Middle frontal gyrus (tissue), 1 donor: ENCODE data around the gene ZNF385D.

Experiments used
- DNase-seq: peaks from one replicate; pipeline ENCODE4 v3.0.0-alpha.2; 2015; ENCODE audit warnings: low spot score; ENCODE audit errors: extremely low spot score

The ZNF385D gene

GRCh38 chr3:21613372-21614070 is 137.5 kb downstream of the ZNF385D start:
- DNase-seq: no peak

DNA sequence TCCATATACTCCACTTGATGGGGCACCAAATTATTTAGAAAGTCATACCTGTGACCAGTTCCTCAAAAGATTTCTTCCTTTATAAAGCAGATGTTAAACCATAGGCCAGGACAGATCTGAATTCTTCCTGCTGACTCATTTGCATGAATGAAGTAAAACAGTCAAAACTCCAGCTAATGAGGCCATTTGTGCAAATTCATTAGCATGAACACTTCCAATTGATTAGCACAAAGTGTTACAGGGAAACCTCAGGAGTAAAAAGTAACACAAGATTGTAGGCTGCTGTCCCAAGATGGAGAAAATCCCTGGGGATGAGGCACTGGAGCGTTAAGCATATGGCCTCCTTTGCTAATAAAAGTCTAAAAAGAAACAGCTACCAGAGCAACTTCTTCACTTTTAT is 149.8 kb downstream of the ZNF385D start:
- no peak for DNase-seq

DNA sequence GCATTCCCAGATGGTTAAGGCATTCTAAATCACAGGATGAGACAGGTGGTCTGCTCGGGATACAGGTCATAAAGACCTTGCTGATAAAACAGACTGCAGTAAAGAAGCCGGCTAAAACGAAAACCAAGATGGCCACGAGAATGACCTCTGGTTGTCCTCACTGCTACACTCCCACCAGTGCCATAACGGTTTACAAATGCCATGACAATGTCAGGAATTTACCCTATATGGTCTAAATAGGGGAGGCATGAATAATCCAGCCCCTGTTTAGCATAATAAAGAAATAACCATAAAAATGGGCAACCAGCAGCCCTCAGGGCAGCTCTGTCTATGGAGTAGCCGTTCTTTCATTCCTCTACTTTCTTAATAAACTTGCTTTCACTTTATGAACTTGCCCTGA is 151.1 kb downstream of the ZNF385D start:
- DNase-seq: no peak

DNA sequence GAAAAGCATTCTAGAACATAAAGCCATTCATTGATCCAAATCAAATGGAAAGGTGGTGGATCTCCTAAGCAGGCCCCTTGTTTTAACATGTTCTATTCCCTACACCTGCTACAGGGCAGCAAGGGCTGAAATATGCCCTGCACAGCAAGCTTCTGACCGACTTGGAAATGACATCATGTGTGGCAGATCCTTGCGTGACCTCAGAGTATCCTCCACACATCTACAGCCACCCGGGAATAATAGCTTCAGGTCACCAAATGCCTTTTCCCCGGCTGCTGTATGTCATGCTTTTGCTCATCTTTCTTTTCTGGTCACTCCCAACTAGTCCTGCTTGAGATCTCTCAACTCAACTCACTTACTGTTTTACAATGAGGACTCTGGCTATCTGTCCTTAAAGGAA is 158.2 kb downstream of the ZNF385D start:
- no peak for DNase-seq

GRCh38 chr3:21587894-21588293 is 163.1 kb downstream of the ZNF385D start:
- DNase-seq: no peak

- no peak for DNase-seq
Measured at GRCh38 chr3:21585216-21585740, 165.7 kb downstream of the ZNF385D start.

- no peak for DNase-seq
Measured at GRCh38 chr3:21573291-21573690, 177.7 kb downstream of the ZNF385D start.

- no peak for DNase-seq
Measured at GRCh38 chr3:21564531-21564930, 186.5 kb downstream of the ZNF385D start.

DNA sequence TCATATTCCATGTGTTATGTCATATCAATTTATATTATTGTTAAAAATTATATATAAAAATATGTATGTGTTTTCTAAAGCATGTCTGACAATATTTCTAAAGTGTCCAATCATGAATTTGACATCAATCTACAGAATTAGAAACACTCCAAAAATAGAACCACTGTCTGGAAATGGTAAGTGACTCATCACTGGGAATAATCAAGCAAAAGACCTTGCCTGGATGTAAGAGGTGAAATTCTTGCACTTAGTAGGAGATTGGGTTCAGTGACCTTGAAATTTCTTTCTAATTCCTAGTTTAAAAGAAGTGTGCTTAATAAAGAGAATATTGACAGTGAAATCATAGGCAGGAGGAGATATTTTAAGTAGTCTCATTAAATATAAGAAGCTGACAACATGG is 188.8 kb downstream of the ZNF385D start:
- DNase-seq: no peak

DNA sequence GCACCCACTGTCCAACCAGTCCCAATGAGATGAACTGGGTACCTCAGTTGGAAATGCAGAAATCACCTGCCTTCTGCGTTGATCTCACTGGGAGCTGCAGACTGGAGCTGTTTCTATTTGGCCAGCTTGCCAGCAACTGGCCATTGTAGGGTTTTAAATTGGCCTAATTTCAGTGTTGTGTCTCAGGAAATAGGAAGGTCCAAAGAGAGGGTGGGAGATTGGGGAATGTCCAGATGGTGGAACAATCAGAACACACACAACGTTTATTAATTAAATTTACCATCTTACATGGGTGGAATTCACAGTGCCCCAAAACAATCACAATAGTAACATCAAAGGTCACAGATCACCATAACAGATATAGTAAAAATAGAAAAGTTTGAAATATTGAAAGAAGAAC is 189.5 kb downstream of the ZNF385D start:
- no peak for DNase-seq

GRCh38 chr3:21551019-21551418 is 200.0 kb downstream of the ZNF385D start:
- DNase-seq: no peak

- no peak for DNase-seq
Measured at GRCh38 chr3:21544076-21544462, 206.9 kb downstream of the ZNF385D start.

DNA sequence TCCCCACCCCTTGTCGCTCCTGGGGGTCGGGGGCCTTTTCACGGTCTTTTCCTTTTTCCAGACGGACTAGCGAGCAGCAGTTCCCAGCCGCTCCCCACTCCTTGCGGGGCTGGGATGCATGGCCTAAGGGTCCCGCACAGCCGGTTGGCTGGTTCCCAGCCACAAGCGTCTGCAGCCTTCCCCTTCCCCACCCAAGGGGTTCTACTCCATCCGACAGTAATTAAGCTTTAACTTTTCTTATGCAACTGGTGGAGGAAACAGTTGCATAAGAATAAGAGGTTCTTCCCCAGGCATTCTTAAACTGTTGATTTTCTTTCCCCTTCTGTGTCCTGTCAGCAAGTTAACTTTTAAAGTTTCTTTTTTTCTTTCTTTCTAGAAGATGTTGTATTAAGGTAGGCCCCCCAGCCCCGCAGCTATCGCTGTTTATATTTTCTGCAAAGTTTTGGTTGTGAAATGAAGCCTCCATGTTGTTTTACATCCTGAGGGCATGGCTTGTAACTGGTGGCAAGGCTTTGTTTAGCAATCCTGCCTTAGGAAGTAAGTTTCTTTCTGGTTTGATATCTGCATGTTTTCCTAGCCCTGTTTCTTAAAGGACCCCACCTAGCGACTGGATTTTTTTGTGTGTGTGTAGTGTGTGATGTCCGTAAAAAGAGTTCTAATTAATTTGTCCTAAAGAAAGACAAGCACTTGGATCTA is 207.5 kb downstream of the ZNF385D start:
- no peak for DNase-seq

- no peak for DNase-seq
Measured at GRCh38 chr3:21542656-21543379, 208.2 kb downstream of the ZNF385D start.

GRCh38 chr3:21540265-21540664 is 210.7 kb downstream of the ZNF385D start:
- no peak for DNase-seq

DNA sequence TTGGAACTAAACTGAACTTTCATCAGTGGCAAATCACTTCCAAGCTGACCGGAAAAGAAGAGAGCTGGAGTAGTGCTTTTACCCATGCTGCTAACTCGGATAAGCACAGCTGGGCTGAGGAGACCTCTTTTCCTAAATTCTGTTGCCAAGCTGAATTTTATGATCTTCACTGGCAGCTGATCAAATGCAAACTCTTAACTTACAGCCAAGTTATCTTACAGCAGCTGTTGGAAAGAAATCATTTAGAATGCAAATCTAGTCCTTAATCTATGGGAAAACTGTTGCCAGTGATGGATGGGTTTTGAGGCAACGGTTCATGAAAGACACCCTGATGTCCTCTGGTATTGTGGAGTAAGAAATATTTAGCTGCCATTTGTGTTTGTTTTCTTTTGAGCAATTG is 216.5 kb downstream of the ZNF385D start:
- DNase-seq: no peak

GRCh38 chr3:21533002-21533401 is 218.0 kb downstream of the ZNF385D start:
- DNase-seq: no peak

- no peak for DNase-seq
Measured at GRCh38 chr3:21531909-21532308, 219.1 kb downstream of the ZNF385D start.

GRCh38 chr3:21528291-21528995 is 222.6 kb downstream of the ZNF385D start:
- no peak for DNase-seq

GRCh38 chr3:21526461-21526860 is 224.5 kb downstream of the ZNF385D start:
- no peak for DNase-seq

DNA sequence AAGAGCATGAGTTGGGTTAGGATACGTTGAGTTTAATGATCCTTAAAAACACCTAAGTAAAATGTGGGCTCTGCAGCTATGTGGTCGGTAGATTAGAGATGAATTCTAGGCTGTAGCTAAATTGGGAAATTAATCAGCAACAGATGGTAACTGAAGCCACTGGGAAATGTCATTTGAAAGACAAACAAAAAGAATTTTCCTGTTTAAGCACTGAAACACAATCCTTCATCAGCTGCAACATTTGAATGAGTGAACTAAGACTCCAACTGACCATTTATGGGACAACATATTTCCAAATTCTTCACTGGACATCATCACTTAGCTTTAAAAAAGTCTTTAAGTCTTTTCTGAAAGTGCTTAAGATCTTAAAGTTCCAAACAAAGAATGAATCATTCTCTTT is 226.9 kb downstream of the ZNF385D start:
- no peak for DNase-seq
